Adipocyte (in vitro differentiated cells): ENCODE measurements around the gene SLC41A1.

ENCODE experiments used
- DNase-seq: peaks from one replicate; pipeline ENCODE4 v3.0.0-alpha.2; 2015; ENCODE audit warnings: low read depth
- H3K27me3 ChIP-seq: replicated peaks from 2 replicates; pipeline ENCODE4 v1.7.0; 2013; ENCODE audit warnings: mild to moderate bottlenecking, low read length, moderate library complexity; ENCODE audit not compliant: control insufficient read depth, insufficient read depth
- H3K36me3 ChIP-seq: 2 replicates; pipeline ENCODE4 v1.7.0; 2013; ENCODE audit warnings: low read length, mild to moderate bottlenecking, moderate library complexity; ENCODE audit not compliant: control insufficient read depth, insufficient read depth, severe bottlenecking
- H3K4me1 ChIP-seq: 2 replicates; pipeline ENCODE4 v1.7.0; 2013; ENCODE audit warnings: mild to moderate bottlenecking, low read length, moderate library complexity; ENCODE audit not compliant: control insufficient read depth, insufficient read depth
- H3K4me3 ChIP-seq: 2 replicates; pipeline ENCODE4 v1.7.0; 2013; ENCODE audit warnings: mild to moderate bottlenecking, low read length, moderate library complexity
- H3K9ac ChIP-seq: 2 replicates; pipeline ENCODE4 v1.7.0; 2013; ENCODE audit warnings: mild to moderate bottlenecking, low read length, moderate library complexity
- H3K9me3 ChIP-seq: 2 replicates; pipeline ENCODE4 v1.7.0; 2013; ENCODE audit warnings: mild to moderate bottlenecking, low read length, moderate library complexity; ENCODE audit not compliant: control insufficient read depth

SLC41A1 gene

DNA sequence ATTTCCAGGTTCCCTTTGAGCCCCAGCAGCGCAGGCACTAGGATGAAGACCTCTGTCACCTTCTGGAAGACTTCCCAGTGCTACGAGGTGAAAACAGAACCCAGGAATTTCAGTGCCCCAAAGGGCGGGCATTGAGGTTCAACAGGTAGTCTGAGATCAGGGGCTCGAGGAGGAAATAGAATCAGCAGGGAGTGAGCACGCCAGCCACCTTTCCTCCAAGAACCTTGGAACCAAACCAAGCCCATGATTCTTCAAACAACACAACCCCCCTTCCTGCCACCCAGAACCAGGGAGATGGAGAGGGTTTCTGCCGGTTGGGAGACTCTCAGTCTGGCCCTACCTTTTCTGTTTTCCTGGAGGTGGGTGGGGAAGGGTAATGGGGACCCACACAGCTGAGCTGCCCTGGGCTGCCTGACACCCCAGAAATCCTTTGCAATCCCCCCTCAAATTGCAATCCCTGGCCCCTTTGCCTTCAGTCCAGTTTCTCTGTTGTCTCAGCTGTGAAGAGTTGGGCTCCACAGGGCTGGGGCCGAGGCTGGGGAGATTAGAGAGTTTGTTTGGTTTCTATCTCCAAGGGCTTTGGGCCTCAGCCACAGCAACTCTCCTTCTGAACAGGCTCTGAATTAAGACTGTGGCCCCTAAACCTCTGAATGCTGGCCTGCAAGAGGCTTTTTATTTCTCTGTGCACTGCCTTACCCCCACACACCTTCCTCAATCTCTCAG, 11.9 kb downstream of the SLC41A1 start:
- Histone ChIP-seq H3K36me3 (peaks cover 47% of the 10 kb centered on the region), H3K4me3 (no peak overlapping the region), H3K9ac (no peak overlapping the region), H3K4me1 (no peaks in the 10 kb centered on the region), H3K27me3 (no peaks in the 10 kb centered on the region), H3K9me3 (no peaks in the 10 kb centered on the region)
- DNase-seq = no peak

DNA sequence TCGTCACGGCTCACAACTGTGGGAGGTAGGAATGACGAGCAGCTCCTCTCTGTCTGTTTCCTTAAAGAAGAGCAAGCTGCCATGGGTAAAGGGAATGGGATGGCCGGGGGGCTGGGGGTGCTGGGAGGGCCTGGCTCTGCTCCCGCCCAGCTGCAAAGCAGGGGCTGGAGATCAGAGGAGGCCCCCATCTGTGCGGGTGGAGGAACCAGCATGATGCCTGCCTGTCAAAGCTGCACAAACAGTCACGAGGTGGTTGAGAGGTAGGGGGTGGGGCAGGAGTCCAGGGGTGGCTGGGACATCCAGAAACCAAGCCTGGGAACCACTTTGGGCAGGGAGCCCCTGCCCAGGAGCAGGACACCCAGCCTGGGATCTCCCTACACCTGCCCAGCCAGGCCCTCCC, 12.6 kb downstream of the SLC41A1 start:
- Histone ChIP-seq H3K9me3 (no peaks in the 10 kb centered on the region), H3K4me3 (no peak overlapping the region), H3K4me1 (no peaks in the 10 kb centered on the region), H3K9ac (no peak overlapping the region), H3K27me3 (no peaks in the 10 kb centered on the region), H3K36me3 (peaks cover 51% of the 10 kb centered on the region)
- no peak for DNase-seq

- DNase-seq = no peak
- H3K27me3 ChIP-seq = no peaks in the 10 kb centered on the region
Measured at GRCh38 chr1:205798577-205798976, 14.4 kb downstream of the SLC41A1 start.

GRCh38 chr1:205797168-205797567, 15.8 kb downstream of the SLC41A1 start:
- no peaks in the 10 kb centered on the region for H3K9me3 ChIP-seq
- no peak for DNase-seq
- H3K9ac ChIP-seq = no peak overlapping the region
- H3K27me3 ChIP-seq = no peaks in the 10 kb centered on the region
- peaks cover 82% of the 10 kb centered on the region for H3K36me3 ChIP-seq
- H3K4me3 ChIP-seq = no peak overlapping the region
- H3K4me1 ChIP-seq = peaks cover 8% of the 10 kb centered on the region

More at GRCh38 chr1:205798577-205798976, 14.4 kb downstream of the SLC41A1 start:
- no peak overlapping the region for H3K4me3 ChIP-seq
- H3K9me3 ChIP-seq = no peaks in the 10 kb centered on the region
- H3K4me1 ChIP-seq = peaks cover 8% of the 10 kb centered on the region
- peaks cover 69% of the 10 kb centered on the region for H3K36me3 ChIP-seq
- H3K9ac ChIP-seq = no peak overlapping the region

- peaks cover 98% of the 10 kb centered on the region for H3K36me3 ChIP-seq
- no peak for DNase-seq
- H3K27me3 ChIP-seq = no peaks in the 10 kb centered on the region
- no peak overlapping the region for H3K4me3 ChIP-seq
- H3K4me1 ChIP-seq = peaks cover 13% of the 10 kb centered on the region
- H3K9ac ChIP-seq = no peak overlapping the region
- H3K9me3 ChIP-seq = no peaks in the 10 kb centered on the region
Measured at GRCh38 chr1:205794011-205794730, 18.8 kb downstream of the SLC41A1 start.

DNA sequence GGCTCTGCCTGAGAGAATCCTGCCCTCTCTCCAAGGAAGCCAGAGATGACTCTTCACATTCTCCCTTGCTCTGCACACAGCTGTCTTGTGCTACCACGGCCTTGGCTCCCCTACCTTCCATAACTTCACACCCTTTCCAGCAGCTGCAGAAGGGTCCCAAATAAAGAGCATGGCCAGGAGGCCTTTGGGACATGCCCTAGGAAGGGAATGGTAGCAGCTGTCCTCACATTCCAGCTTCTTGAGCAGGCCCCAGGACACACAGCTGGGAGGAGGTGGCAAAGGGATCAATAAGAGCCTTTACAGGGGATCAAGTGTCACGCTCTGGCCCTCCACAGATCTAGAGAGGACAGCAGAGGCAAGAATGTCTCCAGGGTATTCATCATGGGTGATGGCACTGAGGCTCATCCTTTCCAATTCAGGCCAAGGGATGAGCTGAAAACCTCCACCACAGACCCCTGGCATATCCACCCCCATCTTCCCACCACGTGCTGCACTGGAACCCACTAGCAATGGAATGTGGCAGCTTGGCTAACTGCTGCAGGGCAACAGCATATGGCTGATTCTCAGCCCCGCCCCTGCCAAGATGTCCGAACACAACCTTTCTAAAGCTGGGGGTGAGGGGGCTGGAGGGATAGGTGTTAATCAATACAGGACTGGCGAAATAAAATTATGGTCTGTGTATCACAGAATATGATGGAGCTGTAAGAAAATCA, 19.9 kb downstream of the SLC41A1 start:
- peaks cover 90% of the 10 kb centered on the region for H3K36me3 ChIP-seq
- no peak for DNase-seq

GRCh38 chr1:205792481-205792881, 20.5 kb downstream of the SLC41A1 start:
- Histone ChIP-seq H3K36me3 (peaks cover 84% of the 10 kb centered on the region), H3K9me3 (no peaks in the 10 kb centered on the region)

More for the DNA sequence above, 19.9 kb downstream of the SLC41A1 start:
- Histone ChIP-seq H3K27me3 (no peaks in the 10 kb centered on the region), H3K4me3 (no peak overlapping the region), H3K4me1 (peaks cover 13% of the 10 kb centered on the region), H3K9ac (no peak overlapping the region), H3K9me3 (no peaks in the 10 kb centered on the region)

GRCh38 chr1:205791568-205792180, 21.3 kb downstream of the SLC41A1 start:
- no peak overlapping the region for H3K9ac ChIP-seq
- H3K4me1 ChIP-seq = peaks cover 13% of the 10 kb centered on the region
- peak; percentile 66 for DNase-seq
- H3K4me3 ChIP-seq = no peak overlapping the region
- H3K9me3 ChIP-seq = no peaks in the 10 kb centered on the region
- H3K36me3 ChIP-seq = peaks cover 76% of the 10 kb centered on the region
- no peaks in the 10 kb centered on the region for H3K27me3 ChIP-seq

More at GRCh38 chr1:205792481-205792881, 20.5 kb downstream of the SLC41A1 start:
- H3K4me3 ChIP-seq = no peak overlapping the region
- DNase-seq = no peak
- H3K4me1 ChIP-seq = peaks cover 13% of the 10 kb centered on the region
- no peak overlapping the region for H3K9ac ChIP-seq
- no peaks in the 10 kb centered on the region for H3K27me3 ChIP-seq

DNA sequence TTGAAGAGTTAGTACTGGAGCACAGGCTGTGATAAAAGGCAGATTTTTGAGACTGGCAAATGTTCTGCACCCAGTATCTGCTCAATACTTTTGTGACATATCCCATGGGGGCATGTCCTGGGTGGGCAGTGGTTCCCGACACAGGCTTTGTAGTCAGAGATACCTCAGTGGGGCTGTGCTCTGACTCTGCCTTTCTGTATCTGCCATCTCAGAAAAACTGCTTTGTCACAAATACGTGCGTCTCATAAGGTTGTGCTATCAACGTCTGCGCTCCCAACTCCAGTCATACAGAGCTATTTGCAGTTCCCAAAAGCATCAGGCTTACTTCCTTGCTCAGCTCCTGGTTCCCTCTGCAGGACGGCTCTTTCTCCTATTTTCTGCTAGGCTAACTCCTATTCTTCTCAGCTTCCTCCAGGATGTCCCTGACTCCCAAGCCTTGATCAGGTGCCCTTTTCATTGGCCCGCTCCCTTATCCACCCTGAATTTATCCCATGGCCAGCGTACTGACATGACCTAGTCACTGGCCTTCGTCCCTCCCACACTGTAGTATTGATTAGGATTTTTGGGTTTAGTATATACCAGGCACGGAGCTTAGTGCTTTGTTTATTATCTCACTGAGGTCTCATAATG, 25.6 kb downstream of the SLC41A1 start:
- DNase-seq = no peak
- Histone ChIP-seq H3K9me3 (no peaks in the 10 kb centered on the region), H3K27me3 (no peaks in the 10 kb centered on the region), H3K9ac (no peak overlapping the region), H3K36me3 (peaks cover 34% of the 10 kb centered on the region), H3K4me3 (no peak overlapping the region), H3K4me1 (peaks cover 15% of the 10 kb centered on the region)

DNA sequence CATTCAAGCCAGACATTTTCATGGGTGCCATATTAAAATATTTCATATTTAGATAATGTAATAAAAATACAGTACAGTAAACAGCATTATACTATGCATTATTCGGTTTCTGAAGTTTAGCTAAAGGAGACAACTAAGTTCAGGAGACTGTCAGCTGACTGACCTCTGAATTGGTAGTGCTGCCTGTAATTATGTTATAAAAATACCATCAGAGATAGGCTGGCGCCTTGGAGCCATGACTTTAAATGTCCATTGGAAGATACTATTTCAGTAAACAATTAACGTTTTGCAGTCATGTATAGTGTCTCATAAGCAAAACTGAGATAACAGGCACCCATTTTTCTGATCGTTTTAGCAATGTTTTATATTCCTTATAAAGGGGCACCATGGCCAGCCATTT, 26.4 kb downstream of the SLC41A1 start:
- Histone ChIP-seq H3K9me3 (no peaks in the 10 kb centered on the region), H3K4me3 (no peak overlapping the region), H3K4me1 (peaks cover 10% of the 10 kb centered on the region), H3K36me3 (peaks cover 28% of the 10 kb centered on the region), H3K27me3 (no peaks in the 10 kb centered on the region), H3K9ac (no peak overlapping the region)
- DNase-seq = no peak
